Stimulated activated CD4-positive, alpha-beta T cell treated with anti-CD3 and anti-CD28 coated beads, Interleukin-15, amount 100 ng/mL, for 48 hours (primary cell): Measurements from ENCODE around the gene TMEM117.

ENCODE experiments used
- DNase-seq, 2 donors: peaks; one replicate each; pipeline ENCODE4 v3.0.0-alpha.2; 2020; ENCODE audit warnings: low read depth in 2 of 2

The TMEM117 gene

GRCh38 chr12:43835656-43836474, at the start of gene TMEM117:
TMEM117 (plus strand) TSS chr12:43836081.
- peak; percentile 27 to 42 for DNase-seq

GRCh38 chr12:43786899-43787693, 48.8 kb upstream of the TMEM117 start:
- no peak for DNase-seq

GRCh38 chr12:43789941-43790340, 45.9 kb upstream of the TMEM117 start:
- no peak for DNase-seq

GRCh38 chr12:43795716-43796280, 40.1 kb upstream of the TMEM117 start:
- no peak for DNase-seq

DNA sequence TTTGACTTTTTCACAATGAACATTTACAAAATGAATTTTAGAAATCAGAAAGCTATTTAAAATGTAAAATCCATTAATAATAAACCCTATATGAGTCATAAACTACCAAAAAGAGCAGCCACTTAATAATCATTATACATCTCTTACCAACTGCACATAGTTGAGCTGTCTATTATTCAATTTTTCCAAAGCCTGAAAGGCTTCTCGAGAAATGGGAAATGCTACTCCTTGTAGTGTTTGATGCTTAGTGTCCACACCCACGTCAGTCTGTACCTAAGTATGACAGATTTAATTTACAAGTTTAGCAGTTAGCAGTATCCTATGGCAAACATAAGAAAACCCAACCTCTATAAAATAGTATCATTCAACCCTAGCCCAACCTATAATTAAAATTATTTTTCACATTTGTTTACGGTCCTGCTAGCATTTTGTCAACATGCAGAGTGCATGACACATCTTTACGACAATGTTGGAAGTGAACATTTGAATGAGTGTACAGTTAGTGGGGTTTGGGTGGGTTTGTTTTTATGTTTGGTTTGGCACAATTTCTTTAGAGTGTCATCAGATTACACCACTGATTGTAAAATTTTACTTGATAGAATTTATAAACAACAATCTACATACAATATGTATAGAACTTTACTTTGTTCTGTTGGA, 38.2 kb upstream of the TMEM117 start:
- no peak for DNase-seq

DNA sequence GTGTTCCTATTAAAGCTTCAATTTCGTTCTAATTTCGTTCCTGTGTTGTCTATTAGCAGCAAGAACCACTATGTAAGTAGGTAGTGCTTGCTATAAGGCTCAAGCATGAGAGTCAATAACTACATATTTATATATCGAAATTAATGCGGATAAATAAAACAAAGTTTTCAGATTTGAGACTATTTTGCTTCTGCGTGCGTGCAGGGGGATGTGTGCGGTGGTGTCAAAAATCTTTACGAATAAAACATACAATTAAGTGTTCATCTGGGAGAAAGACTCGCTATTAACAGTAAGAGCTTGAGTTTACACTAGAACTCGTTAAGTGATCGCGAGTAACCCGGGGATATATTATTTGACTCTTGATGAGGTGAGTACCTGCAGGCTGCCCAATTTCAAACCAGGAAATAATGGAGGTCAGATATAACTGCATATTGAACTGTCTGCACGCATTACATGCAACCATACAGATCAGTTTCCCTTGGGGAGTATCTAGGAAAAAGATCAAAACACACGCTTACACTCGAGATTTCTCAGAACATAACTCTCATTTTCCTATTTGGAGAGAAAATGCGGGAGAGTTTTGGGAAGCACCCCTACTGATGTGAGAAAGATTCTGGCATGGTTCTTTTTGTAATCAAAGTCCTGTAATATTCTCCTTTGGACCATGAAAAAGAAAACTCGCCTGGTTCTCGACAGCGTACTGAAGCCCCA, 30.6 kb upstream of the TMEM117 start:
- no peak for DNase-seq

DNA sequence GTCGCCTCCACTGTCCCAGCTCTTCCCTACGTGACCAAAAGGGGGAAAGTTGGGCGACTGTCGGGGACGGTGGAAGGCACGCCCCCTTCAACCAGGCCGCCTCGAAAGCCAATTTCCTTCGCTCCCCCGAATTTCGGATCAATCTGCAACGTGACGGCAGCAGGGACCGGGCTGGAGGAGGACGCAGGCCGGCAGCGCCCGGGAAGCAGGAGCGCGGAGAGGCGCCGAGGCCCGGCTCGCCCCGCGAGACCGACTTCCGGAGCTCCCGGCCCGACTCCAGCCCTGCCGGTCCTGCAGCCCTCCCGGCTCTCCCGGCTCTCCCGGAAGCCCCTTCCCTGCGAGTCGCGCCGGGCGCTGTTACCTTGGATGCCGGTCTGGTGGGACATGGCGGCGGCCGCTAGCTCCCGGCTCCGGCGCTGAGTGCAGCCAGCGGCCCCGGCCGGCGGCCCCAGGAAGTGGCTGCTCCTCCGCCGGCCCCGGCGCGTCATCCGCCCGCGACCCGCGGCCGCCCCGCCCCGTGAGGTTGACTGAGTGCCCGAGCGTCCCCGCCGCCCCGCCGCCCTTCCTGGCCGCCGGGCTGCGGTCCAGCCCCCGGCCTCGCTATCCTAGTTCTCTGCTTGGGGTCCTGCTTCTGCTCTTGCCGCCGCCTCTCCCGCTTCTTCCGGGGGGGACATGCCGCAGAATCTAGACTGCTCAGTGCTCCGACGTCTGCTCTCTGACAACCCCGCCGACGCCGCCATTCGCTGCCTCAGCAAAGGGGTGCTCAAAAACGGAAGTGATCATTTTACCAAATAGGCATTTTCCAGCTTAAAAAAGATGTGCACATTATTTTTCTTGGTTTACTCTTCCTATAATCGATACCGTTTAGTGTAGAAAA, 29.8 kb upstream of the TMEM117 start, which contains the start of gene TWF1:
Gene TWF1 (minus strand): TSS at position 458 of the 877 bp plus-strand sequence. CDS start 72 bp downstream, at position 386.
- DNase-seq, result peak; percentile 73 to 87

DNA sequence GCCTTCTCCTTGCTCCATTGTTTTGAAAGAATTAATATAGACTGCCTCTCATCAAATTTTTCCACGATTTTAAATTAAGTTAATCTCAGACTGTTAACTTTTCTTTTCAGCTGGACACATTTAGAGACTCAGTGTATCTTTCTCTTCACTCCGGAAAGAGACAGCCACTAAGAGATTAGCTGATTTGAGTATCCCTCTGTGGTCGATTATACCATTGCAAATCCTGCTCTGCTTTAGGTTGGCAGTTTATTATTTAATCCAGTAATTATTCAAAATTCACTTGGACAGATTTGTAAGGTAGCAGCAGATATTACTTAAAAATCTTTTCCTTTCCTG, 29.2 kb upstream of the TMEM117 start:
- DNase-seq, result no peak

DNA sequence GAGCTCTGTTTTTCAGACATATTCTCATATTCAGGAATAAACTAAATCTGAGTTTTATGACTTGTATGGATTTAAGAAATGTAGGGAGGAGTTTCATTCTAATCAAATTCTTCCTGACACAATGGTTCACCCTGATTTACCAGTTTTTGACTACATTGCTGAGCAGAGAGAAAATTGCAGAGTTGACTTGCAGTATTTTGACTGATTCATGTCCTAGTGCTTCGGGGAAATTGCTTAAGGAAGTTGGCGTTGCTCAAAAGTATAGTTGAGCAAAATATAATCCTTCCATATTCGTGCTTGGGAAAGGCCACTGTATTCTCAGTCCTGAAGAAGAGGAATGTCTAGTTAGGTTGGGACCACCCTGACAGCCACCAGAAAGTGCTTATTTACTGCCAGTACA, 28.5 kb upstream of the TMEM117 start:
- DNase-seq, result no peak

DNA sequence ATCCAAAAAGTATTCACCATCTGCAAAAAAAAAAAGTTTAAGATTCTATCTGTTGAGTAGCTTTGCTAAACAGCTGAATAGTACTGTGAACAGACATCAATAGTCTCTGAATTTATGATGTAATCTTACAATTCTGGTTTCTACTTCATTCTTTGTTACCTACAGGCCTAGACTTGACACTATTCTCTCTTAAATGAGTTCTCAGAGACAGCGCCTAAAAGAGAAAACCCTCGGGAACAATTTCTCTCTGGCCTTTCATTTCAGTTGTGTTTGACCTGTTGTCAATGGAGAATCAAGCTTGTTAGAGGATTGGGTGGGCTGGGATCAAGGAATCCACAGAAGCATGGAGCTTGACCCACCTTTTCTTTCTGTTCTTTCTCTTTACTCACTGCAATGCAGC, 23.8 kb upstream of the TMEM117 start:
- DNase-seq, result no peak

DNA sequence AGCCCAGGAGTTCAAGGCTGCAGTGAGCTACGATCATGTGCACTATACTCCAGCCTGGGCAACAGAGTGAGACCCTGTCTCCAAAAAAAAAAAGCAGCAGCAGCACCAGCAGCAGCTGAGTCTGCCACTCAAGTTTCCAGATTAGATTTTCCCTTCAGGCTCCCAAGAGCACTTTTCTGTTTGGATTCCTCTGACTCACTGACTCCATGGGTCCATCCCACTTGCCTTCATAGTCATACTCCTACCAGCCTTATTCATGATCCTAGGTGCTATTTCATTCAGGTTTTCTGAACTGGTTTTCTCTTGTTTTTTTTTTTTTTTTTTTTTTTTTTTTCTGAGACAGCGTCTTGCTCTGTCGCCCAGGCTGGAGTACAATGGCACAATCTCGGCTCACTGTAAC, 23.0 kb upstream of the TMEM117 start:
- DNase-seq, result no peak

- DNase-seq, result no peak
Measured at GRCh38 chr12:43815416-43815815, 20.5 kb upstream of the TMEM117 start.

DNA sequence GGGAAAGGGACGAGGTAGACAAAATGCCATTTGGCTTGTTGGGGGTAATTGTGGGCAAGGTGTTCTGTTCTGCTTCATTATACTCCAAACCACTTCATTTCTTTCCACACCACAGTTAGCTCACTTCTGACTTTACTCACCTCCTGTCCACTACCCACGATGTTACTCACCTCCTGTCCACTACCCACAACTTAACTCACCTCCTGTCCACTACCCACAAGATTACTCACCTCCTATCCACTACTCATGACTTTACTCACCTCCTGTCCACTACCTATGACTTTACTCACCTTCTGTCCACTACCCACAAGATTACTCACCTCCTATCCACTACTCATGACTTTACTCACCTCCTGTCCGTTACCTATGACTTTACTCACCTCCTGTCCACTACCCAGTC, 19.7 kb upstream of the TMEM117 start:
- no peak for DNase-seq

GRCh38 chr12:43824207-43824775, 11.6 kb upstream of the TMEM117 start:
- no peak for DNase-seq

DNA sequence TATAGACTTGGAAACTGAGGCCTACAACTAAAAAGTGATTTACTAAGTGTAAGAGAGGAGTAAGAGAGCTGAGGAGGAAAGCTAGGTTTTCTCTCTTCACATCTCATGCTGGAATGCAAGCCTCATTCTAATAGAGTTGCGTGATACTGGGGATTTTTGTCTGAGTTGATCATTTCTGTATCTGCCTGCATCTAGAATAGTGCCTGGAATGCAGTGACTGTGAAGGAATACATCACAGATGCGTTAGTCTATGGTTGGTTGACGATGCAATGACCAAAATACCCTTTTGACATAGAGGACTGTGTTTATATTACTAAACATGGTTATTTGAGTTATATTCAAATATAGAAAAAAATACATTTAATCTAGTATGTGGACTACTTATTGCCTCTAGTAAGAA, 9.2 kb upstream of the TMEM117 start:
- DNase-seq, result no peak

- DNase-seq, result no peak
Measured at GRCh38 chr12:43827093-43827492, 8.8 kb upstream of the TMEM117 start.

DNA sequence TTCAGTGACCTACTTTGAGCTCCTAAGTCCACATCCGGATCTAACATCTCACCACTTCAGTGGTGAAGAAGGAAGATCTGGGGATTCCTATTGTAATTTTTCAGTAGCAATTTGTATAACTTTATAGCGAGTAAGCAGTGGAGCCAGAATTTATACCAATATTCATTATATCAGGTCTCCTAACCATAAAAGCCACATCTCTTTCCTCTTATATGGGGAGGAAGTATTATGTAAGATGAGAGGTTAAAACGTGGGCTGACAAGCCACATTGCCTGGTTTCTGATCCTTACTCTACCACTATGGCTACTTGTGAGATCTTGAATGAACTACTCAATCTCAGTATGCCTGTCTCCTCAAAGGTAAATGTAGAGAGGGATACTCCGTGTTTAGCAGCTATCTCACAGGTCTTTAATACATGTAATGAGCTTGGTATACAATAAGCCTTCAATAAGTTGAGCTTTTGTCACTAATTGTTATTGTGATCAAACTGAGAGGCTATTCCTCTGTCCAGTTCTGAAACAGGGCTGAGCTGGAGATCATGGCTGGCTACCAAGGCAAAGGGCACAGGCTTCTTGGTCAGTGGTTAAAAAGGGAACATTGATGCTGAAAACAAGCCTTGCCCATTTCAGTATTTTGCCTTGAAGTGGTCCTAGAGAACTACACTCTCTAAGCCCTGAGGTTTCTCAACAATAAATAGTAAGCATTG, 3.3 kb upstream of the TMEM117 start:
- DNase-seq, result no peak

DNA sequence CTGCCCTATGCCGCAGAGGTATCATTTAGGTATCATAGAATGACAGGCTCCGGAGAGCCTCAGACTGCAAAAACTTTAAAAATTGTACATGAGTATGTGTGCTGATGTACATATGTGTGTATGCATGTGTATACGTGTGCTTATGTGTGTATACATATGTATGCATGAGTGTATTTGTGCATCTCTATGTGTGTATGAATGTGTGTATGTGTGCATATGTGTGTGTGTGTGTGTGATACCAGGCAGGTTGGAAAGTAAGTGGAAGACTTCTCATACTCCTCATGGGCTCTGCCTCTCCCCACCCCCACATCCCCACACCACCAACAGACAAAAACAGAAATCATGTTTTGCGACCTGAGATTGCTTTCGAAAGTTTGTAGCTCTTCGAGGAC, 621 bp upstream of the TMEM117 start:
- DNase-seq, result no peak

DNA sequence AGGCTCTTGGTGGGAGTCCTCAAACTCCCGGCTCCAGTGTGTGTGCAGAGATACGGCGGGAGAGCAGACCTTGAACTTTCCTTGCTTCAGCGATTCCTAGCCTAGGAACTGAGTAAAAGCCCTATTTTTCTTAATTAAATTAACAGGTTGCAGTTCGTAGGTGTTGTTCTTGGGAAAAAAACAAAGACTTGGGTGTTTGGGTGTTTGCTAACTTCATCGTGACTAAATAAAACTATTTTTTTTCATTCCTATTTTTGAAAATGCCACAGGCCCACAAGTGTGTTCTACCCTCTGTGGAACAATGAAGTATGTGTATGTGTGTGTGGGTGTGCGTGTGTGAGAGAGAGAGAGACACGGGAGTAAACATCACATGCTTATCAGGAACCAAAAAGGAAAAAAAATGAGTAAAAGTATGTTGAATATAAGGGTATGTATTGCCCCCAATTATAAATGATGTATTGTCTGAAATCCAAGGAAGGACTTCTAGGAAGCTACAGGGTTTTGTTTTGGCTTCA, 651 bp downstream of the TMEM117 start:
- no peak for DNase-seq
